Glomerular visceral epithelial cell (primary cell): ENCODE data around the gene ADAM33.

Source experiments
- DNase-seq: peaks from one replicate; pipeline ENCODE4 v3.0.0-alpha.2; 2016; ENCODE audit errors: extremely low spot score

Gene ADAM33

DNA sequence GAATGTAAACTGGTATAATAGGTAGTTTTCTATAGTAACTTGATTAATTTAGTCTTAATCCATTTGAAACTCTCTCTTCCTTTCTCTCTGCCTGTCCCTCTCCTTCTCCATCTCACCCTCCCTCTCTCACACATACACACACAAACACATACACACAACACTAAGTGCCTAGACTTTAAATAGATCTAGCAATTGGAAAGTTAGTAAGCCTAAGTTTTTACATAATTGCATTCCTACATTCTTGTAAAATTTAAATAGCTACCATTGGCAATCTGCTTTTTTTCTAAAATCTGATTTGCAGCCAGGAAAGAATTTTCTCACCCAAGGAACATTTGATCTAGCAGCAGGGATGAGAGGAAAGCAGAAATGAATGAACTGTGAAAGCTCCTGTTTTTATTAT is 34.3 kb downstream of the ADAM33 start:
- no peak for DNase-seq

- DNase-seq = no peak
These were observed 35.2 kb downstream of the ADAM33 start for GRCh38 chr20:3646651-3647050.

DNA sequence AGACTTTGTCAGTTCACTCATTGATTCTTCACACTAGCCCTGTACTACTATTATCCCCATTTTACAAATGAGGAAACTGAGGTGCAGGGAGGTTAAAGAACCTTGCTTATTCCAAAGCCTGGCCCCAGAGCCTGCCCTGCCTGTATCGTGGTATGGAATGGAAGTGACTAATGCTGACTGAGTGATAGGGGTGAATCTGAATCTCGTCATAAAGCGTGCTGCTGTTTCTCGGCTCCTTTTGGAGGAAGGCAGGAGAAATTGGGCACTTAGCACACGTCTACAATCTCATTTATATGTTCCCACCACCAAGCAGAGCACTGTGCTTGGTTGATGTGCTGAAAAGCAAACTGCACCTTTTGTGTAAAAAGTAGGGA is 35.8 kb downstream of the ADAM33 start:
- DNase-seq = no peak

- no peak for DNase-seq
These were observed 36.3 kb downstream of the ADAM33 start for GRCh38 chr20:3645309-3646066.

DNA sequence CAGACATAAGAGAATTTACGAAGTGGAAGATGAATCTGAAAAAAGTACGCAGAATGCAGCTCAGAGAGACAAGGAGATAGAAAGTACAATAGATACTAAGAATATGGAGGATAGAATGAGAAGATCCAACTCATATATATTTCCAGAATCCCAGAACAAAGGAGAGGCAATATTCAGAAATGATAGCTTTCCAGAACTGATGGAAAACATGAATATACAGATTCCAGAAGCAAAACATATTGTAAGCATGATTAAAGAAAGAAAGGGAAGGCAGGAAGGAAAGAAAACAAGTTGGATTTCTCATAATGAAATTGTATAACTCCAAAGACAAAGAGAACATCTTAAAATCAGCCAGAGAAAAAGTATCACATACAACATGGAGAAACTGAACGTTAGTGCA is 41.6 kb downstream of the ADAM33 start:
- DNase-seq = no peak

DNA sequence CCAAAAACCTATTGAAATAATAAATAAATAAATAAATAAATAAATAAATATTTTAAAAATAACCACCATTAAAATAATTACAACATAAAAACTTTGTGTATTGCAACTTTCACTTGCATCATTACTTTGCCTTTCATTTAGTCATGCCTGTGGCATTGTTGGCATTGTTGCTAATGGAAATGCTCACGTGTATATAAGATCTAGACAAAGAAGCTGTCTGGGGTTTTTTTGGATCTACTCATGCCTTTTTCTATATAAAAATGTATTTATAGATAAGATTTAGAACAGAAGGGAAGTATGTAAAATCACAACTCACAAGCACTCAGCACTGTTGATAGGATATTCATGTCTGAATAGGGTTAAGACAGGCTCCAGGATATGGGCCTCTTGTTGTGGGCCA is 46.5 kb downstream of the ADAM33 start:
- DNase-seq = no peak

DNA sequence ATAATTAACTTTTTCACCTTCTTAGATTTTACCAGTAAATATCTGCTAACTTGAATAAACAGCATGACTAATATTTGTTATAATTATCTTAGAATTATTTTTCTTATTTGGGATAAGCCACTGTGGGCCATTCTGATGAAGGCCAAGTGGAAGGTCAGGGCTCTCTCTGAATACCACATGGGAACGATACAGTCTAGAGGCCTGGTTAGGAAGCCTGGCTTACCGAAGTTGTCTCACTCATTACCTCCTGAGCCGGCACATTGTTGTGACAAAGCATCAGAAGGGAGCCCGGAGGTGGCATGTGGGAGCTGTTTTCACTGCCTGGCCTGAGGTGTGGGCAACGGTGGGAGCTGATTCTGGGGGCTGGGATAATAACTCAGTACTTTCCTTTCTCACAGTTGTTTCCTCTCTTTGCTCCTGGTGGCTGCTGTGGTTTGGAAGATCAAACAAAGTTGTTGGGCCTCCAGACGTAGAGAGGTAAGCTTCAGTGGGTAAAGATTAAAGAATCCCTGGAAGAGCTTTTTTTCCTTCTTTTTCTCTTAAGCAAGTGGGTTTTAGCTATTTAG is 47.8 kb downstream of the ADAM33 start:
- no peak for DNase-seq

DNA sequence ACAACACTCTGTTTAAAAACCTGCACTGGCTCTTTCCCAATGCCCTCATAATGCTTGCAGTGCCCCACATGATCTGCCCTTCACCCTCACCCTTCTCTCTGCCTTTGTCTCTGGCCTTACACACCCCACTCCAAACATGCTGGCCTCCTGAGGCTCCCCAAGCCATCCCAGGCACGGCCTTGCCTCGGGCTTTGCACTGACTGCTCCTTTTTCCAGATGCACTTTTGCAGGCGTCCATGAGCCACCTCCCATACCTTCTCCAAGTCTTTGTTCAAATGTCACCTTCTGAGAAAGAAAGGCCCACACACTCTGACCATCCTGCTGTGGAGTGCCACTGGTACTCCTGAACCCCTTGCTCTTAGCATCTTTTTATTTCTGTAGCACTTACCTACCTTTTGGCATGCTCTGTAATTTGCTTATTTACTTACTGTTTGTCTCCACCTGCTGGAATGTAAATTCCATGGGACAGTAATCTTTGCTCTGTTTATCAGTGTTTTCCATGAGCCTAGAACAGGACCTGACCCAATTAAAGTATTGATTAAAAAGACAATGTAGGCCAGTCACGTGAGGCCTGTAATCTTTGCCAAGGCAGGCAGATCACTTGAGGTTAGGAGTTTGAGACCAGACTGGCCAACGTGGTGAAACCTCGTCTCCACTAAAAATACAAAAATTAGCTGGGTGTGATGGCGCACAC is 49.4 kb downstream of the ADAM33 start:
- DNase-seq = no peak

GRCh38 chr20:3631534-3631933 is 50.3 kb downstream of the ADAM33 start:
- no peak for DNase-seq

DNA sequence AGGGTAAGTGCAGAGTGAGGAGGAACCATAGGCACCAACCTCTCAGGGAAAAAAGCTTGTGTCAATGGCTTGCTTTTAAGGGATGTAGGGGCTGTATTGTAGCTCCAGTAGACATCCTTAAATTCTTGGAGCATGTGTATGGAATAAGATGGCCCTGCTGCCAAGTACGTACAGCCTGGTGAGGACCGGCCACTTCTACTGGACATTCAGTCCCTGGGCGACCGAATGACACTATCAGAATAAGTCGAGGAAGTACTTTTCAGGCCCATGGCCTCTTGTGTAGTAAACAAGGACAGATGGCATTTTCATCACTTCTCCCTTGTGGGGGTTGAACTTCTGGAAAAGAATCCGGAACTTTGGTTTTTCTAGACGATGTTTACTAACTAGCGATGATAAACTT is 51.4 kb downstream of the ADAM33 start:
- no peak for DNase-seq

GRCh38 chr20:3629893-3630292 is 51.9 kb downstream of the ADAM33 start:
- DNase-seq = no peak

DNA sequence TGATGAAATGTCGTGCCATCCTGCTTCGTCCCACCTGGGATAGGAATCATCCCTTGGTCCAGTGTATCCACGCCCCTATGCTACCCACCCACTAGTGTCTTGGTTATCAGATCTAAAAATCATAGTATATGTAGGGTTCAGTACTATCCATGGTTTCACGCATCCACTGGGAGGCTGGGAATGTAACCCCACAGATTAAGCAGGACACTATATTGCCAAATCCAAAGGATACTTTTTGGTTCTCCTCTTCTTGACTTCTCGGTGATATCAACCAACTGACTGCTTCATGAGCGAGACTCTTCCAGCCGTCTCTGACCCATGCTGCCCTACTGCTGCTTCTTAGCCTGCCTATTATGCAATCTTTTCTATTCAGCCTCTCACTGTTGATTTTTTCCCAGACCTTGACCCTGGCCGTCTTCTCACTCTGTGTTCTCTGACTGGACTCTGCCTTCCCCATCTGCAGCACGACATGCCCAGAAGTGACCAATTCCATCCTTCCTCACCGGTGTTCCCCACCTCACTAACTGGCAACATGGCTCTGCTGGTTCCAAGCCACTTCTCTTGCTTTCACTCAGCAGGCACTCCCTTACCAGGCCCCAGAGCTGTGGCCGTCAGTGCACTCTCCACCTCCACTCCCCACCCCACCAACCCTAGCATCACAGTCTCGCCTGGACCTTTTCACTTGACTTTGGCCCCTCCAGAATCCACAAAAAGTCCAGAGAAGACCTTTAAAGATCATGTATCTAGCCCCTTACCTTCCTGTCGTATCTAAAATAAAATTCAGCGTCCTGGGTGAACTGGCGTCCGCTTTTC is 53.1 kb downstream of the ADAM33 start:
- DNase-seq = no peak

DNA sequence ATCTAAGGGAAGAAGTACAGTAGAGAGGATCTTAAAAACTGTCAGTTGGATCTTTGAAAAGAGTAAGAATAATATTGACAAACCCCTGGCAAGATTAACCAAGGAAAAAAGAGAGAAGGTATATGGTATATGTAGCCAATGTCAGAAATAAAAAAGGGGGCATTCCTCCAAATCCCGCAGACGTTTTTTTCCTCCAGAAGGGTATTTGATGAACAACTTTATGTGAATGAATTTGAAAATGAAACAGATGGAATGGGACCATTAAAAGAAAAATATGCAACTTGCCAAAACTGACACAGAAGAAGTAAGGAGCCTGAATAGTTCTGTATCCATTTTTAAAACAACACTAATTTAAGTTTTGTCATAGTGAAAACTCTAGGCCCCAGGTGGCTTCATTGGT is 54.3 kb downstream of the ADAM33 start:
- DNase-seq = no peak

DNA sequence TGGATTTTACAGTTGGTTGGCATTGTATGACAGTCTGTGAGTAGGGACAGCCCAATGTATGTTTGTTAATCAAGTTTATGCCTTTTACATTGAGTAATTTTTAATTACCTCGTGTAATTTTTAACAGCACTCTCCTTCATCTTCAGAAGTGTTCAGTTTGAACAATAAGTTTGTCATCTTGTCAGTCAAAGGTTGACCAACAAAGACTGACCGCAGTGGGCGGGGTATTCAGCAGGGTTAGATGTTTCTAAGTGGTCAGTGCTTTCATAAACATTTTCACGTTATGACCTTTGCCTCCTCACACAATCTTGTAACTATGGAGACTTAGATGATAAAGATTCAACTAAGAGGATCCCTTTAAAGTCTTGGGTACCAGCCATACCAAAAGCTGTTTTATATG is 59.4 kb downstream of the ADAM33 start:
- DNase-seq = no peak

- no peak for DNase-seq
These were observed 60.7 kb downstream of the ADAM33 start for GRCh38 chr20:3621111-3621510.
